Retinal pigment epithelial cell (primary cell): Measurements from ENCODE around the gene GJB5.
"Not testable (repeated sequence)": the region's sequence is repeated elsewhere in the genome, so short reads cannot be mapped to it uniquely, and the experiment has no call there.

ENCODE experiments used
- DNase-seq: peaks from one replicate; pipeline ENCODE4 v3.0.0-alpha.2; 2010; ENCODE audit warnings: low read depth
- H3K4me3 ChIP-seq: 2 replicates; pipeline ENCODE4 v1.5.1; 2011; ENCODE audit warnings: mild to moderate bottlenecking, low read length, control low read depth, moderate library complexity
- CTCF ChIP-seq: conservative IDR thresholded peaks from 2 replicates; pipeline ENCODE4 v1.5.1; 2011; ENCODE audit warnings: low read depth, low read length, control low read depth, inconsistent platforms

Gene GJB5

GRCh38 chr1:34763142-34763781, 8.4 kb downstream of the GJB5 start:
- DNase-seq = no peak
- no peak overlapping the region for H3K4me3 ChIP-seq

GRCh38 chr1:34768856-34769255, 14.0 kb downstream of the GJB5 start:
- H3K4me3 ChIP-seq = no peak overlapping the region
- no peak for DNase-seq
- no peak for TF ChIP-seq CTCF

More at GRCh38 chr1:34763142-34763781, 8.4 kb downstream of the GJB5 start:
- no peak for TF ChIP-seq CTCF

- TF ChIP-seq CTCF = no peak
- no peak overlapping the region for H3K4me3 ChIP-seq
- no peak for DNase-seq
Measured at GRCh38 chr1:34770891-34771504, 16.2 kb downstream of the GJB5 start.

- no peak for TF ChIP-seq CTCF
- no peak overlapping the region for H3K4me3 ChIP-seq
- DNase-seq = no peak
Measured at GRCh38 chr1:34771573-34772371, 16.9 kb downstream of the GJB5 start.

GRCh38 chr1:34773114-34773513, 18.3 kb downstream of the GJB5 start:
- not testable (repeated sequence) for H3K4me3 ChIP-seq, DNase-seq

GRCh38 chr1:34774957-34775356, 20.1 kb downstream of the GJB5 start:
- DNase-seq = no peak
- no peak for TF ChIP-seq CTCF
- H3K4me3 ChIP-seq = no peak overlapping the region

- TF ChIP-seq CTCF = no peak
- DNase-seq = no peak
- H3K4me3 ChIP-seq = no peak overlapping the region
Measured at GRCh38 chr1:34776911-34777310, 22.1 kb downstream of the GJB5 start.
